SW480 (cell line): Measurements from ENCODE around the gene RFFL.

Experiments used
- DNase-seq: peaks from one replicate; pipeline ENCODE4 v3.0.0-alpha.2; 2016; ENCODE audit warnings: low spot score

Gene RFFL

GRCh38 chr17:35081638-35082037 is 18.1 kb upstream of the RFFL start:
- DNase-seq = no peak

- DNase-seq = no peak
Observed at GRCh38 chr17:35080536-35080935, 17.0 kb upstream of the RFFL start.

- DNase-seq = no peak
Observed at GRCh38 chr17:35079547-35080423, 16.3 kb upstream of the RFFL start.

GRCh38 chr17:35076874-35077273 is 13.4 kb upstream of the RFFL start:
- no peak for DNase-seq

- DNase-seq = no peak
Observed at GRCh38 chr17:35074711-35075707, 11.5 kb upstream of the RFFL start.

GRCh38 chr17:35073991-35074627 is 10.6 kb upstream of the RFFL start:
- peak; percentile 38 for DNase-seq

GRCh38 chr17:35073183-35073790 is 9.8 kb upstream of the RFFL start:
- DNase-seq = no peak

GRCh38 chr17:35069311-35069710 is 5.8 kb upstream of the RFFL start:
- no peak for DNase-seq

- DNase-seq = no peak
Observed at GRCh38 chr17:35068249-35068648, 4.7 kb upstream of the RFFL start.

GRCh38 chr17:35065880-35066279 is 2.4 kb upstream of the RFFL start:
- DNase-seq = no peak

- DNase-seq = no peak
Observed at GRCh38 chr17:35064516-35065215, 1.2 kb upstream of the RFFL start.

- no peak for DNase-seq
Observed at GRCh38 chr17:35062308-35062707, 1.2 kb downstream of the RFFL start.

GRCh38 chr17:35057332-35057915 is 6.1 kb downstream of the RFFL start:
- DNase-seq = no peak

- no peak for DNase-seq
Observed at GRCh38 chr17:35056013-35056412, 7.5 kb downstream of the RFFL start.

GRCh38 chr17:35053204-35053603 is 10.3 kb downstream of the RFFL start:
- DNase-seq = no peak

- no peak for DNase-seq
Observed at GRCh38 chr17:35052780-35053179, 10.7 kb downstream of the RFFL start.

GRCh38 chr17:35052241-35052610 is 11.3 kb downstream of the RFFL start:
- no peak for DNase-seq

- DNase-seq = no peak
Observed at GRCh38 chr17:35051579-35052240, 11.8 kb downstream of the RFFL start.

GRCh38 chr17:35051183-35051578 is 12.3 kb downstream of the RFFL start:
- DNase-seq = no peak

GRCh38 chr17:35050170-35050569 is 13.3 kb downstream of the RFFL start:
- no peak for DNase-seq
